ENCODE measurements around the gene ST8SIA3.
"Not testable (repeated sequence)": the region's sequence is repeated elsewhere in the genome, so short reads cannot be mapped to it uniquely, and the experiment has no call there.

The ST8SIA3 gene

DNA sequence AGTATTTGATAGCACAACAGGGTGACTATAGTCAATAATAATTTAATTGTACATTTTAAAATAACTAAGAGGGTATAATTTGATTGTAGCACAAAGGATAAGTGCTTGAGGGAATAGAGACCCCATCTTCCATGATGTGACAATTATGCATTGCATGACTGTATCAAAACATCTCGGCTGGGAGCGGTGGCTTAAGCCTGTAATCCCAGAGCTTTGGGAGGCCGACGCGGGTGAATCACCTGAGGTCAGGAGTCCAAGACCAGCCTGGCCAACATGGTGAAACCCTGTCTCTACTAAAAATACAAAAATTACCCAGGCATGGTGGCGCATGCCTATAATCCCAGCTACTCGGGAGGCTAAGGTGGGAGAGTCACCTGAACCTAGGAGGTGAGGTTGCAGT lies 44.5 kb downstream of the ST8SIA3 start:
- H3K9me3 ChIP-seq (ENCODE audit: control insufficient read depth, insufficient read depth, low read length); H3K4me1 ChIP-seq (ENCODE audit: insufficient read depth, low read length); H3K36me3 ChIP-seq (ENCODE audit: insufficient read depth, low read length); H3K9ac ChIP-seq (ENCODE audit: low read depth, low read length): not testable (repeated sequence)

- Histone ChIP-seq H3K9me3 (ENCODE audit: control insufficient read depth, insufficient read depth, low read length) (no peaks in the 10 kb centered on the region), H3K9ac (ENCODE audit: low read depth, low read length) (no peak overlapping the region), H3K36me3 (ENCODE audit: insufficient read depth, low read length) (no peaks in the 10 kb centered on the region), H3K4me1 (ENCODE audit: insufficient read depth, low read length) (no peaks in the 10 kb centered on the region)
These were observed 45.2 kb downstream of the ST8SIA3 start for GRCh38 chr18:57397440-57398132.

DNA sequence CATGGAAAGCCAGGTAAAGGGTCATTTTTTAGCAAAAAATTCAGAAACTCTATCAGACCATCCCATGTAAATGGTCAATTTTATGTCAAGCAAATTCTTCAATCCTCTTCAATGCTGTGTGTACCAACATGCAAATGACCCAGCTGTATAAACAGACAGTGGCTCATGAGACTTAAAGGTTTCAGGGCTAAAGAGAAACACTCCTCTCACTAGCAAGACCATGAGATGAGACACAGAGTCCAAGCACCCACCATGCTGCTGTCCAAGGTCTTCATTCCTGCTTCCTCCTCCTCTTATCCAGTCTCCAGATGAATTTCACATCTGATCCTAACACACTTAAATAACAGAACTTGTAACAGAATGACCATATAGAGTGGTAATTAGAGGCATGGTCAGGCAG lies 52.0 kb downstream of the ST8SIA3 start:
- H3K9me3 ChIP-seq (ENCODE audit: control insufficient read depth, insufficient read depth, low read length): no peaks in the 10 kb centered on the region

DNA sequence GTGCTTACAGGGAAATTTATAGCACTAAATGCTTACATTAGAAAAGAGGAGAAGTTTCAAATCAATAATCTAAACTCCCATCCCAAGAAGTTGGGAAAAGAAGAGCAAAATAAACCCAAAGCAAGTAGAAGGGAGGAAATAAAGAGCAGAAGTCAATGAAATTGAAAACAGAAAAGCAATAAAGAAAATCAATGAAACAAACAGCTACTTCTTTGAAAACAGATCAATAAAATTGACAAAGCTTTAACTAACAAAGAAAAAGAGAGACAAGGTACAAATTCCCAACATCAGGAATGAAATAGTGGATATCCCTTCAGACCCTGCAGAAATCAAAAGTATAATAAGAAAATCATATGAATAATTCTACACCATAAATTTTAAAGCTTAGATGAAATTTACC lies 57.3 kb downstream of the ST8SIA3 start:
- H3K9me3 ChIP-seq (ENCODE audit: control insufficient read depth, insufficient read depth, low read length): no peaks in the 10 kb centered on the region
- no peak overlapping the region for H3K9ac ChIP-seq (ENCODE audit: low read depth, low read length)
- H3K36me3 ChIP-seq (ENCODE audit: insufficient read depth, low read length): no peaks in the 10 kb centered on the region
- H3K4me1 ChIP-seq (ENCODE audit: insufficient read depth, low read length): no peaks in the 10 kb centered on the region

More for the DNA sequence above, 52.0 kb downstream of the ST8SIA3 start:
- no peak overlapping the region for H3K9ac ChIP-seq (ENCODE audit: low read depth, low read length)
- H3K4me1 ChIP-seq (ENCODE audit: insufficient read depth, low read length): no peaks in the 10 kb centered on the region
- H3K36me3 ChIP-seq (ENCODE audit: insufficient read depth, low read length): no peaks in the 10 kb centered on the region

DNA sequence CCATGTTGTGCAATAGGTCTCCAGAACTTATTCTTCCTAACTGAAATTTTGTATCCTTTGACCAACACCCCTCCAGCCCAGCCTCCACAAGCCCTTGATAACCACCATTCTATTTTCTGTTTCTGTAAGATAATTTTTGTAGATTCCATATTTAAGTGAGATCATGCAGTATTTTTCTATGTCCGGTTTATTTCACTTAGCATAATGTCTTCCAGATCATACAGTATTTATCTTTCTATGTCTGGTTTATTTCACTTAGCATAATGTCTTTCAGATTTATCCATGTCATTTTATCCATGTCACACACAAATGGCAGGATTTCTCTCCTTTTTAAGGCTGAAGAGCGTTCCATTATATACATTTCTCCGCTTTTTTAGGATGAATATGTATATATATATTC lies 58.4 kb downstream of the ST8SIA3 start:
- Histone ChIP-seq H3K9ac (ENCODE audit: low read depth, low read length) (no peak overlapping the region), H3K36me3 (ENCODE audit: insufficient read depth, low read length) (no peaks in the 10 kb centered on the region), H3K9me3 (ENCODE audit: control insufficient read depth, insufficient read depth, low read length) (no peaks in the 10 kb centered on the region), H3K4me1 (ENCODE audit: insufficient read depth, low read length) (no peaks in the 10 kb centered on the region)

GRCh38 chr18:57416542-57416941 lies 64.2 kb downstream of the ST8SIA3 start:
- H3K9ac ChIP-seq (ENCODE audit: low read depth, low read length): no peak overlapping the region
- H3K4me1 ChIP-seq (ENCODE audit: insufficient read depth, low read length): no peaks in the 10 kb centered on the region
- H3K36me3 ChIP-seq (ENCODE audit: insufficient read depth, low read length): no peaks in the 10 kb centered on the region
- no peaks in the 10 kb centered on the region for H3K9me3 ChIP-seq (ENCODE audit: control insufficient read depth, insufficient read depth, low read length)

Data from ES-I3 (cell line).